Esophagus (tissue), 2 donors: ENCODE data around the gene SLC41A3. TPM values are rescaled to one million over a fixed set of nuclear protein-coding genes. Genes with fewer than 3 reads are reported as not detected.

ENCODE experiments used
- H3K27ac ChIP-seq, 2 donors: one replicate each; pipeline ENCODE4 v1.5.1; 2013; ENCODE audit warnings: low read depth in 2 of 2, mild to moderate bottlenecking in 2 of 2, inconsistent platforms in 1 of 2, low read length in 1 of 2, moderate library complexity in 1 of 2
- H3K27me3 ChIP-seq, 2 donors: one replicate each; pipeline ENCODE4 v1.6.1; 2013; ENCODE audit warnings: low read length in 2 of 2, control low read depth in 1 of 2, mild to moderate bottlenecking in 1 of 2; ENCODE audit not compliant: insufficient read depth in 2 of 2, control insufficient read depth in 1 of 2
- H3K36me3 ChIP-seq, 2 donors: one replicate each; pipeline ENCODE4 v1.6.1; 2013; ENCODE audit warnings: low read length in 1 of 2; ENCODE audit not compliant: control insufficient read depth in 2 of 2, insufficient read depth in 2 of 2
- H3K4me1 ChIP-seq, 2 donors: one replicate each; pipeline ENCODE4 v1.6.1; 2013; ENCODE audit warnings: low read length in 1 of 2; ENCODE audit not compliant: control insufficient read depth in 2 of 2, insufficient read depth in 2 of 2
- H3K4me3 ChIP-seq, 2 donors: one replicate each; pipeline ENCODE4 v1.5.1; 2013; ENCODE audit warnings: low read length in 2 of 2, mild to moderate bottlenecking in 2 of 2, low read depth in 1 of 2, moderate library complexity in 1 of 2
- H3K9me3 ChIP-seq, 2 donors: one replicate each; pipeline ENCODE4 v1.6.1; 2013; ENCODE audit warnings: mild to moderate bottlenecking in 2 of 2, low read depth in 1 of 2, low read length in 1 of 2, moderate library complexity in 1 of 2; ENCODE audit not compliant: control insufficient read depth in 2 of 2, insufficient read depth in 1 of 2
- WGBS, 2 donors: extraction: QIAGEN DNeasy Blood & Tissue Kit; methylation state at CpG; one replicate each; pipeline ENCODE4 v1.1.7; 2013; 5-methylcytosine and 5-hydroxymethylcytosine counted together
- polyA plus RNA-seq, 2 donors: library from polyadenylated mRNA; stranded (reverse); fragments of 200-250 nt; gene quantifications; one replicate each; pipeline ENCODE4 v1.2.3, GENCODE V29; 2013
- donor health status: healthy with polysubstance abuse.
- donor health status: Bipolar disorder and iron deficiency.

Gene SLC41A3
- polyA plus RNA-seq, 2 donors: 9.0 to 17.5 TPM

GRCh38 chr3:126026277-126026751 lies 57.6 kb downstream of the SLC41A3 start:
- no peaks in the 10 kb centered on the region for H3K4me1 ChIP-seq
- peaks cover 6 to 7% of the 10 kb centered on the region in 2 donors for H3K9me3 ChIP-seq
- peaks cover 0 to 19% of the 10 kb centered on the region in 2 donors for H3K36me3 ChIP-seq
- H3K27ac ChIP-seq: no peak overlapping the region
- WGBS, 2 donors: 85 to 87% methylated on average over 11 of the region's 11 CpGs
- H3K27me3 ChIP-seq: no peaks in the 10 kb centered on the region
- no peak overlapping the region for H3K4me3 ChIP-seq

DNA sequence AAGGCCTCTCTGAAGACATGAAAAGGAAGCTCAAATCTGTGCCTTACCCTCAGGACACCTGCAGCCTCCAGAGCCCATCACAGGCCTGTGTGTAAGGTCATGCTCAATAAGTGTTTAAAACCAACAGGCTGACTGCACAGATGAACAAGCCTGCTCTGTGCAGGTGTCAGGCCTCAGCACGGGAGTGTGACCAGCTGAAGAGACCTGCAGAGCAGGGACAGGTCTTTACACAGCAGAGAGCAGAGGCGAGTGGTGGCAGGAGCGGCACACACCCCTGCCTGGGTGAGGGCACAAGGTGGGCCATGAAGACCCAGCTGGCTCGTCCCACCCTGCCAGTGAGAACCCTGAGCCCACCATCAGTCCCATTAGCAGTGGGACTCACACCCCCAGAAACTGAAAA lies 58.1 kb downstream of the SLC41A3 start:
- 94 to 95% methylated on average over 4 of the region's 4 CpGs for WGBS, 2 donors
- H3K9me3 ChIP-seq: peaks cover 6 to 7% of the 10 kb centered on the region in 2 donors
- no peaks in the 10 kb centered on the region for H3K27me3 ChIP-seq
- H3K4me1 ChIP-seq: no peaks in the 10 kb centered on the region
- no peak overlapping the region for H3K27ac ChIP-seq
- H3K4me3 ChIP-seq: no peak overlapping the region
- peaks cover 0 to 19% of the 10 kb centered on the region in 2 donors for H3K36me3 ChIP-seq

DNA sequence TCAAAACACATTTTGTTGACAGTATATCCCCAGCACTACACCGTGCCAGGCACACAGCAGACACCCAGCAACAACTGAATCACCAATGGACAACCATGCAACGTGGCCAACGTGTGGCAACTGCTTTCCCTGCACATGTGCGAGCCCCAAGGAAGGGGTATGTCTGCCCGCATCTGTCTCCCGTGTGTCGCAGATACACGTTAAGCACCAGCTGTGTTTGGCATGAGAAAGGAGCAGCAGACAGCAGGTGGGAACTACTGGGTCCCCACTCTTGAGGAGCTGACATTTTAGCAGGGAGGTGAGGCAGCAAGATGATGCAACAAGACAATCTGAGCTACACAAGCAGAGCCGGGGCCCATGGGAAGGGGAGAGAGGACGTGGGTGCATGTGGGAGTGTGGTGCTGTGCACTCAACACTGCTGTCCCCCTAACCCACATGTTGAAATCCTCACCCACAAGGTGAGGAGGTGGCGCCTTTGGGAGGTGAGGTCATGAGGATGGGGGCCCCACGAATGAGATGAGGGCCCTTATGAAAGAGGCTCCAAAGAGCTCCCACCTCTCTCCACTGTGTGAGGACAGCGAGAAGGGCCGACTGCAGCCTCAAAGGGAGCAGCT lies 58.7 kb downstream of the SLC41A3 start:
- no peaks in the 10 kb centered on the region for H3K4me1 ChIP-seq
- H3K27ac ChIP-seq: no peak overlapping the region
- 87 to 92% methylated on average over 14 of the region's 14 CpGs for WGBS, 2 donors
- no peak overlapping the region for H3K4me3 ChIP-seq
- H3K36me3 ChIP-seq: peaks cover 0 to 19% of the 10 kb centered on the region in 2 donors
- peaks cover 6 to 7% of the 10 kb centered on the region in 2 donors for H3K9me3 ChIP-seq
- no peaks in the 10 kb centered on the region for H3K27me3 ChIP-seq

DNA sequence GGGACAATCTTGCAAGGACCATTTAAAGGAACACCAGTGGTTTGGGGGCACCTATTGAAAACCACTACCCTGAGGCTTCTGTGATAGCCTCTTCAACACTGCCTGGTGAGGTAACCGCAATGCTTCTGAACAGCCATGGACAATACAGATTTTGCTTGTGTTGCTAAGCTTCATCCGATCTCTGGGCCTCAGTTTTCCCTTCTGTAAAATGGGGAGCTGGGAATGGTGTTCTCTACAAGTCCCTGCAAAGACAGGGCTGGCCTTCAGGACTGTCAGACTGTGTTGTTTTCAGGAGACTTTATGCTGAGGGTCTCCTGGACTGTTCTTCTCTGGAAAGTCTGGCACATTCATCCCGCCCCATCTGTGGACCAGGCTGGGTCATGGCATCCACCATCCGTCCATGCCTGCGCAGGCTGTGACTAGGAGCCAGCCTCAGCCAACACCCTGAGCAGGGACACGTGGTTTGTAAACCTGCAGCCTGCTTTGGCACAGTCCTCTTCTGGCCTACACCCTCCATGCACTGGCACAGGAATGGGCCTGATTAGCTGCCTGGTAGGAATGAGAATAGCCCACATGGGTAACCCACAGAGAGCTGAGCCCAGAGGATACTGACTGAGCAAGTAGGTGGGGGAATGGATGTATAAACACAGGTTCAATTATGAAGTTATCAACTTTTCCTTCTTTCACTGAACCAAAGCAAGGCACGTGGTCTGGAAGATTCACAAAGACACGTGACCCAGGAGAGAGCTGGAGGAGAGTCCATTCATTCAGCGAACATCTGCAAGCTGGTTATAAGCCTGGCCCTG lies 59.7 kb downstream of the SLC41A3 start:
- peaks cover 6 to 7% of the 10 kb centered on the region in 2 donors for H3K9me3 ChIP-seq
- H3K4me1 ChIP-seq: no peaks in the 10 kb centered on the region
- no peak overlapping the region for H3K27ac ChIP-seq
- H3K36me3 ChIP-seq: peaks cover 0 to 19% of the 10 kb centered on the region in 2 donors
- WGBS, 2 donors: 89 to 94% methylated on average over 9 of the region's 9 CpGs
- no peaks in the 10 kb centered on the region for H3K27me3 ChIP-seq
- no peak overlapping the region for H3K4me3 ChIP-seq

DNA sequence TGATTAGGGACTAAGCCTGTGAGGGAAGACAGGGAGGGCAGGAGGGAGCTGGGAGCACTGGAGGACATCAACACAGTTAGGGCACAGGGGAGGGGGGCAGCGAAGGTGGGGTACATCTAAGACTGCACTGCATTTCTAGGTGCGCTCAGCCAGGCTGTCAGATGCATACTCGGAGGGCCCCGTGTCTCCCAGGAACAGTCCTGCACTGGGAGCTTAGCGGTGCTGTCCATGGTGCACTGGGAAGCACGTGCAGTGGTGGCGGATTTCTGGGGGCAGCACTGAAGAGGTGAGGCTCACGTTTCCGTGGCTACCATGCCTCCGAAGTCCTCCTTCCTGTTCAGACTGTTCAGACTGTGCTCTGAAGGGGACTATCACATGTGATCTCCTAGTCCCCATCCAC lies 60.5 kb downstream of the SLC41A3 start:
- H3K4me1 ChIP-seq: no peaks in the 10 kb centered on the region
- no peak overlapping the region for H3K27ac ChIP-seq
- no peak overlapping the region for H3K4me3 ChIP-seq
- H3K36me3 ChIP-seq: peaks cover 0 to 19% of the 10 kb centered on the region in 2 donors
- no peaks in the 10 kb centered on the region for H3K27me3 ChIP-seq
- WGBS, 2 donors: 81% methylated on average over 10 of the region's 10 CpGs
- peaks cover 4% of the 10 kb centered on the region in 2 donors for H3K9me3 ChIP-seq

DNA sequence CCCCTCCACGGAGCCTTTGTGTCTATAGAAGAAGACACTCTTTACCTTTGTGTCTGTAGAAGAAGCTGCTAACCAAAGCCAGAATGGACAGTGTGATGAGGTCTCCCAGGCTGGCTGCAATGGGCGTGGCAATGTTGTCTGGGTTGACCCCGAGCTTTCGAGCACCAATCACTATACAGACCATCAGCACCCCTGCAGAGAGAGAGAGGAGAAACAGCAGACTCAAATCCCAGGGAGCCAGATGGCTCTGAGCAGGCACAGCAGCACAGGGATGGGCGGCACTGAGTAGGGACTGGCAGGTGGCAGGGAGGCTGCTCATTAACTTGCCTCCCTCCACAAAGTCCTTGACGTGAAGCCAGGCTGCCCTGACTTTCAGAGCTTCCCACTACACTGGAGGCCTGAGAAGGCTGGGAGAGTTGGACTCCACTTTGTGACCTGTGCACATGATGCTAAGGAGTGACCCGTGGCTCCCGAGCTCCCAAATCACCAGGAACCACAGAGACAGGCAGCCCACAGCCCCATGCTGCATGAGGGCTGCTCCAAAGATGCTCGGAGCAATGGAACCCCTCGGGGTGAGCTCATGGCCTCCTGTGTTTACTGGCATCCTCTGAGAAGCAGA lies 61.1 kb downstream of the SLC41A3 start:
- H3K9me3 ChIP-seq: no peaks in the 10 kb centered on the region
- no peaks in the 10 kb centered on the region for H3K4me1 ChIP-seq
- no peak overlapping the region for H3K4me3 ChIP-seq
- H3K27me3 ChIP-seq: no peaks in the 10 kb centered on the region
- H3K27ac ChIP-seq: no peak overlapping the region
- WGBS, 2 donors: 81 to 93% methylated on average over 10 of the region's 10 CpGs
- peaks cover 0 to 19% of the 10 kb centered on the region in 2 donors for H3K36me3 ChIP-seq

- no peak overlapping the region for H3K27ac ChIP-seq
- H3K9me3 ChIP-seq: no peaks in the 10 kb centered on the region
- WGBS, 2 donors: 97% methylated on average over 1 of the region's 1 CpG
- no peaks in the 10 kb centered on the region for H3K4me1 ChIP-seq
- no peak overlapping the region for H3K4me3 ChIP-seq
- peaks cover 0 to 20% of the 10 kb centered on the region in 2 donors for H3K36me3 ChIP-seq
- H3K27me3 ChIP-seq: no peaks in the 10 kb centered on the region
These were observed 62.2 kb downstream of the SLC41A3 start for GRCh38 chr3:126021702-126022101.

DNA sequence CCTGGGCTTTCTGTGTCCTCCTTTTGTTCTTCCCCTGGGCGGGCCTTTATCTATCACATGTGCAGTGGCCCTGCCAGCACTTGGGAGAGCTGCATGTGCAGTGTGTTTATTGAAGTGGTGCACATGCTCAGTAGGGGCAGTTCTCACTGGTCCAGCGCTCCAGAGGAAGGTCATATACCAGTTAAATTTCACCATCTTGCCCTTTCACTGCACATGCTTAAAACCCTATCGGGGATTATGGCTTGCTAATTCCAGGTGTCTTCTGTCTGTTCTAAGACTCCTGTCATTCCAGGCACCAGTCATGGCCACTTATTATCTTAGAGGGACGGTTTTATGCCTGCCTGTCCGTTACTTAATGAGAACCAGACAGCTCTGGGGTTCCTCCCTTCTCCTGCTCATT lies 62.7 kb downstream of the SLC41A3 start:
- no peaks in the 10 kb centered on the region for H3K9me3 ChIP-seq
- peaks cover 4 to 21% of the 10 kb centered on the region in 2 donors for H3K36me3 ChIP-seq
- no peak overlapping the region for H3K4me3 ChIP-seq
- 76 to 87% methylated on average over 5 of the region's 5 CpGs for WGBS, 2 donors
- H3K27ac ChIP-seq: no peak overlapping the region
- peaks cover 0 to under 1% of the 10 kb centered on the region in 2 donors for H3K4me1 ChIP-seq
- H3K27me3 ChIP-seq: no peaks in the 10 kb centered on the region

DNA sequence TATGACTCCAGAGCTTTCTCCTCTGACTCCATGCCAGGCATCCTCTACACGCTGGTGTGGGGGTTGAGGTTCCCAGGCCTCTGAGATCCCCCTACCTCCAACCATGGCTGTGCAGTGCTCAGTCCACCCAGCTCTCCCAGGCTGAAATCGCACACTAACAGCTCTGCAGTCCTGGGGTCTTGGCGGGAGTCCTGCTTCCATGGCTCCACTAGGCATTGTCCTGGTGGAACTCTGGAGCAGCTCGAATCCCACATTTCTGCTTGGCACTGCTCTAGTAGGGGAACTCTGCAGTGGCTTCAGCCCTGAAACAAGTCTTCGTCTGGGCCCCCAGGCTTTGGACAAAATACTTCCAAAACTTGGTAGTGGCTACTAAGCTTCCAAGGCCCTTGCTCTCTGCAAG lies 64.2 kb downstream of the SLC41A3 start:
- Histone ChIP-seq H3K4me1 (peaks cover 0 to 2% of the 10 kb centered on the region in 2 donors), H3K9me3 (no peaks in the 10 kb centered on the region), H3K36me3 (peaks cover 8 to 11% of the 10 kb centered on the region in 2 donors), H3K27ac (no peak overlapping the region), H3K27me3 (no peaks in the 10 kb centered on the region), H3K4me3 (no peak overlapping the region)
- WGBS, 2 donors: 79 to 95% methylated on average over 5 of the region's 5 CpGs
